Activated CD4-positive, alpha-beta T cell treated with anti-CD3 and anti-CD28 coated beads, Interleukin-2, amount 10 ng/mL, durations not matched to agents 24 days and 14 days (primary cell): Measurements from ENCODE around the gene TRNT1. TPM values are rescaled to one million over a fixed set of nuclear protein-coding genes. Genes with fewer than 3 reads are reported as not detected.

Source experiments
- DNase-seq: peaks from one replicate; pipeline ENCODE4 v3.0.0; 2022
- H3K27ac Mint-ChIP-seq: one replicate; pipeline ENCODE4 v1.8.0; 2022; ENCODE audit warnings: mild to moderate bottlenecking, mixed read lengths
- H3K27me3 Mint-ChIP-seq: one replicate; pipeline ENCODE4 v1.8.0; 2022; ENCODE audit warnings: mixed read lengths
- H3K36me3 Mint-ChIP-seq: one replicate; pipeline ENCODE4 v1.8.0; 2022; ENCODE audit warnings: low read depth, mild to moderate bottlenecking, mixed read lengths
- H3K4me1 Mint-ChIP-seq: one replicate; pipeline ENCODE4 v1.8.0; 2021; ENCODE audit warnings: mixed read lengths
- H3K4me3 Mint-ChIP-seq: one replicate; pipeline ENCODE4 v1.8.0; 2022; ENCODE audit warnings: mild to moderate bottlenecking, moderate library complexity, mixed read lengths
- H3K9me3 Mint-ChIP-seq: one replicate; pipeline ENCODE4 v1.8.0; 2021; ENCODE audit warnings: mixed read lengths
- intact Hi-C: fragments of 100-400 bp; cut with micrococcal nuclease; formaldehyde crosslinking; loops from one replicate; pipeline ENCODE4 v1.15.1; 2023
- total RNA-seq: library from RNA; stranded (reverse); gene quantifications from 2 replicates; pipeline ENCODE4 v1.2.3, GENCODE V29; 2022

TRNT1 gene
- total RNA-seq, 1 donor from 2014 or later: 55.7 TPM

GRCh38 chr3:3129579-3129978 lies 2.8 kb downstream of the TRNT1 start:
- no peaks in the 10 kb centered on the region for H3K9me3 Mint-ChIP-seq
- peaks cover 35% of the 10 kb centered on the region for H3K4me1 Mint-ChIP-seq
- H3K36me3 Mint-ChIP-seq: peaks cover 53% of the 10 kb centered on the region
- no peak overlapping the region for H3K4me3 Mint-ChIP-seq
- no peak overlapping the region for H3K27ac Mint-ChIP-seq
- intact Hi-C loops: loop anchor here (5.0 kb wide), 1 partner anchor 1363 kb away; the partner anchor contains the start of gene ITPR1
- no peaks in the 10 kb centered on the region for H3K27me3 Mint-ChIP-seq
- DNase-seq: no peak

- Mint-ChIP-seq H3K36me3 (peaks cover 65% of the 10 kb centered on the region), H3K27me3 (no peaks in the 10 kb centered on the region), H3K4me1 (peaks cover 42% of the 10 kb centered on the region), H3K27ac (no peak overlapping the region), H3K4me3 (no peak overlapping the region), H3K9me3 (no peaks in the 10 kb centered on the region)
- intact Hi-C loops: no loop called here
- DNase-seq: no peak
These were observed 6.8 kb downstream of the TRNT1 start for GRCh38 chr3:3133500-3133899.

- Mint-ChIP-seq H3K4me1 (peaks cover 38% of the 10 kb centered on the region), H3K9me3 (no peaks in the 10 kb centered on the region), H3K27ac (peak overlapping the region; percentile 18), H3K4me3 (no peak overlapping the region), H3K36me3 (peaks cover 66% of the 10 kb centered on the region), H3K27me3 (no peaks in the 10 kb centered on the region)
- intact Hi-C loops: loop anchor here (2.0 kb wide), 1 partner anchor 16 kb away; no protein-coding TSS in a partner anchor
- no peak for DNase-seq
These were observed 8.2 kb downstream of the TRNT1 start for GRCh38 chr3:3134750-3135448.

GRCh38 chr3:3137526-3137925 lies 10.8 kb downstream of the TRNT1 start:
- H3K36me3 Mint-ChIP-seq: peaks cover 68% of the 10 kb centered on the region
- intact Hi-C loops: no loop called here
- H3K27ac Mint-ChIP-seq: no peak overlapping the region

GRCh38 chr3:3141939-3142338 lies 15.2 kb downstream of the TRNT1 start:
- intact Hi-C loops: no loop called here
- Mint-ChIP-seq H3K4me3 (no peak overlapping the region), H3K36me3 (peaks cover 81% of the 10 kb centered on the region), H3K9me3 (no peaks in the 10 kb centered on the region), H3K27ac (no peak overlapping the region), H3K4me1 (peaks cover 13% of the 10 kb centered on the region), H3K27me3 (no peaks in the 10 kb centered on the region)
- no peak for DNase-seq

More at GRCh38 chr3:3137526-3137925, 10.8 kb downstream of the TRNT1 start:
- H3K9me3 Mint-ChIP-seq: no peaks in the 10 kb centered on the region
- no peaks in the 10 kb centered on the region for H3K27me3 Mint-ChIP-seq
- H3K4me1 Mint-ChIP-seq: peaks cover 40% of the 10 kb centered on the region
- DNase-seq: no peak
- H3K4me3 Mint-ChIP-seq: no peak overlapping the region

- Mint-ChIP-seq H3K9me3 (no peaks in the 10 kb centered on the region), H3K27me3 (no peaks in the 10 kb centered on the region), H3K27ac (no peak overlapping the region), H3K36me3 (peaks cover 69% of the 10 kb centered on the region), H3K4me3 (no peak overlapping the region), H3K4me1 (peaks cover 4% of the 10 kb centered on the region)
- intact Hi-C loops: no loop called here
- DNase-seq: no peak
These were observed 19.1 kb downstream of the TRNT1 start for GRCh38 chr3:3145831-3146230.

- intact Hi-C loops: no loop called here
- no peak overlapping the region for H3K27ac Mint-ChIP-seq
These were observed 22.8 kb downstream of the TRNT1 start for GRCh38 chr3:3149560-3149959.

GRCh38 chr3:3151513-3151912 lies 24.8 kb downstream of the TRNT1 start:
- Mint-ChIP-seq H3K9me3 (no peaks in the 10 kb centered on the region), H3K36me3 (peaks cover 58% of the 10 kb centered on the region), H3K27ac (no peak overlapping the region), H3K27me3 (no peaks in the 10 kb centered on the region), H3K4me1 (peaks cover 4% of the 10 kb centered on the region), H3K4me3 (no peak overlapping the region)
- intact Hi-C loops: loop anchor here (2.0 kb wide), 1 partner anchor 17 kb away; no protein-coding TSS in a partner anchor
- no peak for DNase-seq

More at GRCh38 chr3:3149560-3149959, 22.8 kb downstream of the TRNT1 start:
- DNase-seq: no peak
- H3K27me3 Mint-ChIP-seq: no peaks in the 10 kb centered on the region
- no peak overlapping the region for H3K4me3 Mint-ChIP-seq
- no peaks in the 10 kb centered on the region for H3K9me3 Mint-ChIP-seq
- H3K36me3 Mint-ChIP-seq: peaks cover 64% of the 10 kb centered on the region
- H3K4me1 Mint-ChIP-seq: no peaks in the 10 kb centered on the region

GRCh38 chr3:3154879-3155610 lies 28.3 kb downstream of the TRNT1 start:
- no peaks in the 10 kb centered on the region for H3K27me3 Mint-ChIP-seq
- intact Hi-C loops: no loop called here
- no peak overlapping the region for H3K4me3 Mint-ChIP-seq
- peak overlapping the region; percentile 10 for H3K27ac Mint-ChIP-seq
- no peak for DNase-seq
- peaks cover 66% of the 10 kb centered on the region for H3K36me3 Mint-ChIP-seq
- H3K9me3 Mint-ChIP-seq: no peaks in the 10 kb centered on the region
- peaks cover 4% of the 10 kb centered on the region for H3K4me1 Mint-ChIP-seq

GRCh38 chr3:3157484-3157883 lies 30.7 kb downstream of the TRNT1 start:
- intact Hi-C loops: no loop called here
- H3K36me3 Mint-ChIP-seq: peaks cover 58% of the 10 kb centered on the region
- H3K27ac Mint-ChIP-seq: no peak overlapping the region
- no peaks in the 10 kb centered on the region for H3K9me3 Mint-ChIP-seq
- H3K4me1 Mint-ChIP-seq: peaks cover 4% of the 10 kb centered on the region
- no peak for DNase-seq
- H3K4me3 Mint-ChIP-seq: no peak overlapping the region
- no peaks in the 10 kb centered on the region for H3K27me3 Mint-ChIP-seq

GRCh38 chr3:3160826-3161225 lies 34.1 kb downstream of the TRNT1 start:
- no peaks in the 10 kb centered on the region for H3K9me3 Mint-ChIP-seq
- DNase-seq: no peak
- H3K4me3 Mint-ChIP-seq: no peak overlapping the region
- intact Hi-C loops: no loop called here
- no peaks in the 10 kb centered on the region for H3K27me3 Mint-ChIP-seq
- H3K4me1 Mint-ChIP-seq: peaks cover under 1% of the 10 kb centered on the region
- H3K36me3 Mint-ChIP-seq: peaks cover 54% of the 10 kb centered on the region
- H3K27ac Mint-ChIP-seq: no peak overlapping the region

GRCh38 chr3:3165241-3165640 lies 38.5 kb downstream of the TRNT1 start:
- intact Hi-C loops: no loop called here
- Mint-ChIP-seq H3K36me3 (peaks cover 47% of the 10 kb centered on the region), H3K27me3 (no peaks in the 10 kb centered on the region), H3K9me3 (no peaks in the 10 kb centered on the region), H3K4me1 (peaks cover 5% of the 10 kb centered on the region), H3K27ac (peak overlapping the region; percentile 29), H3K4me3 (no peak overlapping the region)
- no peak for DNase-seq

GRCh38 chr3:3165650-3166049 lies 38.9 kb downstream of the TRNT1 start:
- Mint-ChIP-seq H3K9me3 (no peaks in the 10 kb centered on the region), H3K36me3 (peaks cover 45% of the 10 kb centered on the region), H3K4me3 (no peak overlapping the region), H3K4me1 (peaks cover 5% of the 10 kb centered on the region), H3K27ac (no peak overlapping the region), H3K27me3 (no peaks in the 10 kb centered on the region)
- intact Hi-C loops: no loop called here
- no peak for DNase-seq

GRCh38 chr3:3170998-3171397 lies 44.3 kb downstream of the TRNT1 start:
- peaks cover 39% of the 10 kb centered on the region for H3K4me1 Mint-ChIP-seq
- H3K36me3 Mint-ChIP-seq: peaks cover 54% of the 10 kb centered on the region
- H3K9me3 Mint-ChIP-seq: no peaks in the 10 kb centered on the region
- intact Hi-C loops: loop anchor here (1.0 kb wide), 1 partner anchor 8 kb away; the partner anchor contains the start of gene CRBN
- DNase-seq: peak; percentile 67
- no peak overlapping the region for H3K4me3 Mint-ChIP-seq
- peak overlapping the region; percentile 9 for H3K27ac Mint-ChIP-seq
- H3K27me3 Mint-ChIP-seq: no peaks in the 10 kb centered on the region
